ENCODE measurements around the gene MARF1.

Gene MARF1

DNA sequence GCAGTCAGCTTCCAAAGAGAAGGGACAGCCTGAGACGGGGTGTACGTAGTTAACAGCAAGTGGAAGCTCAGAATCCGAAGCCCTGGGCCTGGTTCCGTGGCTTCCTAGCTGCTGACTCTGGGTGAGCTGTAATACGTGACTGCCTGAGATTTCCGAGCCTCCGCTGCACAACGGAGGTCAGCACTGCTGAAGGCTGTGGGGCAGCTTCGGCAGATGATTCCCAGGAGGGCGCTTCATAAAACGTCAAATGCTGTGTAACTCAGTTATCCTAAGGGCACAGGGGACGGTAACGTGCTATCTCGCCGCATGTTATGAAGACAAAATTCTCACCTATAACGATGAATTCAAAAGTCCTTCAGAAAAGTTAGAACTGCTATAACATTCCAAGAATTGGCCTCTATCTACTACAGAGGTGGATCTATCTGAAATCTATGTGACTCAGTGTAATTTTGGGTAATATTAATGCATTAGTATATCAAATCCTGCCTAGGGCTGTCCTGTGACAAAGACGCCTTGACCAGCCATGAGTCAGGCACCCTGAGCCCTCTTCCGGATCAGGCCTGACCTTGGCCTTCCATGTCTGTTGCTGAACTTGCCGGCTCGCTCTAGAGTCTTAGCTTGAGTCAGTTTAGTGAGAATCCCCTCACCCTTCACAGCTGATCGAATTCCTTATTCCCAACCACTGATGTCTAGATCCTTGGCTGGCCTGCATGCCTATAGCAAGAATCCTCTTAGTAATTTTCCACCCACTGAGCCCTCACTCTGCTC is 43.5 kb downstream of the MARF1 start:
- Histone ChIP-seq H3K4me3 (ENCODE audit: extremely low read depth, insufficient read depth, low read length, poor library complexity, severe bottlenecking) (no peak overlapping the region), H3K4me1 (ENCODE audit: control insufficient read depth, insufficient read depth, low read length, poor library complexity, severe bottlenecking) (peaks cover 14% of the 10 kb centered on the region), H3K9me3 (ENCODE audit: control insufficient read depth, low read length) (no peaks in the 10 kb centered on the region), H3K27ac (ENCODE audit: low read depth, low read length, severe bottlenecking) (no peak overlapping the region), H3K36me3 (ENCODE audit: control insufficient read depth, insufficient read depth, low read length) (peaks cover 94% of the 10 kb centered on the region)
- 95 to 97% methylated on average over 20 of the region's 21 CpGs for WGBS, 2 experiments (ENCODE audit: insufficient coverage in 2 of 2)

DNA sequence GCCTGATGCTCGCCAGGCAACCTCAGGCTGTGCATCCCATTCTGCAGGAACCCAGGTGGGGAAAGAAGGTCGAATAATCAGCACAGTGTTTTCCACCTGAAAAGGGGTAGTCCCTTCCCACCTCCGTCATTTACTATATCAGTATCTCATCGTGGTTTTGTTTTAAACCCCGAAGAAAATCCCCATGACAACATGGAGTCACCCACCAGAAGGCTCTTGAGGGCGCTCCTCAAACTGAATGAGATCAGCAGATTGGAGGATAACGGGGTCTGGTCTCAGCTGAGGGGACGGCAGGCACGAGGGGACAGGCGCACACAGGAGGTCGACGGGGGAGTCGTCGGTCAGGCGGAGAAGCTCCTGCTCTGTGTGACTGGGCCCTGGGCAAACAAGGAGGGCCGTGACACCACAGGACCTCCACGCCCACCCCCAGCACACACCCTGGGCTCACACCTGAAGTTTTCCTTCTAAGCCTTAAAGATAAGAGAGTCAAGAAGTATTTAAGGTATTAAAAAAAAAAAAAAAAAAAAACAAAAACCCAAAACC is 44.2 kb downstream of the MARF1 start:
- Histone ChIP-seq H3K36me3 (ENCODE audit: control insufficient read depth, insufficient read depth, low read length) (peaks cover 94% of the 10 kb centered on the region), H3K27ac (ENCODE audit: low read depth, low read length, severe bottlenecking) (no peak overlapping the region), H3K4me1 (ENCODE audit: control insufficient read depth, insufficient read depth, low read length, poor library complexity, severe bottlenecking) (peaks cover 14% of the 10 kb centered on the region), H3K4me3 (ENCODE audit: extremely low read depth, insufficient read depth, low read length, poor library complexity, severe bottlenecking) (no peak overlapping the region), H3K9me3 (ENCODE audit: control insufficient read depth, low read length) (no peaks in the 10 kb centered on the region)
- WGBS, 2 experiments (ENCODE audit: insufficient coverage in 2 of 2): 97 to 98% methylated on average over 13 to 15 of the region's 17 CpGs

DNA sequence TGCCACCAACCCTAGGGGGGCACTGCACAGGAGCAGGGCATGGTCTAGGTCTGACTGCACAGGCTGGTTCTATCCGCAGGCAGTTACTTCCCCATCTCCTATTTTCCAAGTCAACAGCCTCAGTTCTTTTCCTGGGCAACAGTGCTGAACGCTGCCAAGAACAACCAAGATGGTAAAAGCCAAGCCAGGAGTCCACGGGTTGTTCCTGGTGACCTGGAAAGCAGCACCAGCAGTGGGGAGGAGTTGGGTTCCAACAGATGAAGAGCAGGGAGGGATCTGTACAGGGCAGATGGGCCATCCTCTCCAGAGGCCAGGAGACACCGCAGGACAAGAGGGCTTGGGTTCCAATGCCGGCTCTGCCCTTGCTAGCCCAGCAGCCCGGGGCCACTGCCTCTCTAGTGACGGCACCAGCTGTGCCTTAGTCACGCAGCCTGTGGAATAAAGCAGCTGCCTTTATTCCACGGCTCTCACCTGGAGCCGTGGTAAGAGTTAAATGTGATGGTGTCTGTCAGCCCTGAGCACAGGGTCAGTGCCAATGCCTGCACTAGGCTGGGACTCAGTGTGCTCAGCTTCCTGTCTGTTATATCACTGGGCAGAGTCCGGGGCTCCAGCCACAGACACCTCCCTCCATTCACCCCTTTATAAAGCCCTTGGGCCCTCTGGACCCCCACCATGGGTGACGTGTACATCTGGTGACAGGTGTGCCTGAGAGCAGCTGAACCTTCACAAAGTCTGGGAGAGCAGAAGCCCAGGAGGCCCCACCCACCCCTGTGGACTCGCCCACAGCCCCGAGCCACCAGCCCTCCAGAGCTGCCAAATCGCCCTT is 44.9 kb downstream of the MARF1 start:
- H3K27ac ChIP-seq (ENCODE audit: low read depth, low read length, severe bottlenecking): no peak overlapping the region
- H3K4me1 ChIP-seq (ENCODE audit: control insufficient read depth, insufficient read depth, low read length, poor library complexity, severe bottlenecking): peaks cover 20% of the 10 kb centered on the region
- H3K36me3 ChIP-seq (ENCODE audit: control insufficient read depth, insufficient read depth, low read length): peaks cover 88% of the 10 kb centered on the region
- 96 to 97% methylated on average over 10 to 14 of the region's 15 CpGs for WGBS, 2 experiments (ENCODE audit: insufficient coverage in 2 of 2)
- H3K4me3 ChIP-seq (ENCODE audit: extremely low read depth, insufficient read depth, low read length, poor library complexity, severe bottlenecking): no peak overlapping the region
- H3K9me3 ChIP-seq (ENCODE audit: control insufficient read depth, low read length): no peaks in the 10 kb centered on the region

DNA sequence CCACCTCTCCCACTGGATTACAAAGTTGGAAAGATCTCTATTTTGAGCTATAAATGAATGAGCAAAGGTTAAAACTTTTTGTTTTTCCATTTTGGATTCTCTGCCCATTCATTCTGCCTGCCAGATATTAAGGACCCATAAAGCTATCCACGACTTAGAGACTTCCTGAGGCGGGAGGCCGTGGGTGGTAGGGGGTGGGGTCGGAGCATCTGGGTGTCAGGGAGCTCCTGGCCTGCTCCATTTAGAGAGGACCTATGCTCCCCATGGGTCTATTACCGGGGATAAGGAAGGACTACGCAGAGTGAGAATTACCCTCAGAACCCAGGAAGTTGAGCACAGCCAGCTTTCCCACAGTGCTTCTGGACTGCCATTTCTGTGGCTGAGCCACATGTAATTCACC is 45.8 kb downstream of the MARF1 start:
- H3K4me1 ChIP-seq (ENCODE audit: control insufficient read depth, insufficient read depth, low read length, poor library complexity, severe bottlenecking): peaks cover 26% of the 10 kb centered on the region
- no peak overlapping the region for H3K4me3 ChIP-seq (ENCODE audit: extremely low read depth, insufficient read depth, low read length, poor library complexity, severe bottlenecking)
- no peak overlapping the region for H3K27ac ChIP-seq (ENCODE audit: low read depth, low read length, severe bottlenecking)
- WGBS, 2 experiments (ENCODE audit: insufficient coverage in 2 of 2): 94 to 97% methylated on average over 3 to 6 of the region's 6 CpGs
- peaks cover 82% of the 10 kb centered on the region for H3K36me3 ChIP-seq (ENCODE audit: control insufficient read depth, insufficient read depth, low read length)
- no peaks in the 10 kb centered on the region for H3K9me3 ChIP-seq (ENCODE audit: control insufficient read depth, low read length)

DNA sequence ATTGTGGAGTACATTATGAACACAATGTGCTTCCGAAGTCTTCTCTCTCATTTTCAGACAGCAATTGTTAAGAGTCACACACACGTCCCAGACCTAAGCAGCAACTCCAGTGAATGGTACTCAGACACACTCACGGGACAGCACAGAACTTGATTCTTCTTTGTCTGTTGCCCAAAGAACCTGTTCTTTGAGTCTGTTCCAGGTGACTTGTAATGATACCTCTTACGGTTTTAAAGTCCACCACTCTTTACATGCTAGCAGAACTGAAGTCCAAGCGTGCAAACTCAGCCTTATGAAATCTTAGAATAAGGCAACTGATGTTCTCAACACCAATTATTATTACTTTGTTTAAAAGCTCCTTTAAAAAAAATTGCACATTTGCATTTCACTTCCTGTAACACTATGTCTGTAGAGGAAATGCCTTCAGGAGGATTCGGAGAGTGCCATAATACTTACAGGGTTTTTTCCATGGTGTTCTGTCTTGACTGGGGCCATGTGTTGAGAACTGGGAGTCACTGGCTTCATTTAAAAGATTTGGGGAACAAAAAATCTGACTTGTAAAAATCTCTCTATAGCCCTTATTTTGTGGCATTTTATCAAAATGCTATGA is 48.1 kb downstream of the MARF1 start:
- peaks cover 59% of the 10 kb centered on the region for H3K36me3 ChIP-seq (ENCODE audit: control insufficient read depth, insufficient read depth, low read length)
- WGBS, 2 experiments (ENCODE audit: insufficient coverage in 2 of 2): 90 to 100% methylated on average over 4 of the region's 6 CpGs
- no peak overlapping the region for H3K4me3 ChIP-seq (ENCODE audit: extremely low read depth, insufficient read depth, low read length, poor library complexity, severe bottlenecking)
- H3K27ac ChIP-seq (ENCODE audit: low read depth, low read length, severe bottlenecking): no peak overlapping the region
- H3K9me3 ChIP-seq (ENCODE audit: control insufficient read depth, low read length): no peaks in the 10 kb centered on the region
- H3K4me1 ChIP-seq (ENCODE audit: control insufficient read depth, insufficient read depth, low read length, poor library complexity, severe bottlenecking): peaks cover 20% of the 10 kb centered on the region

DNA sequence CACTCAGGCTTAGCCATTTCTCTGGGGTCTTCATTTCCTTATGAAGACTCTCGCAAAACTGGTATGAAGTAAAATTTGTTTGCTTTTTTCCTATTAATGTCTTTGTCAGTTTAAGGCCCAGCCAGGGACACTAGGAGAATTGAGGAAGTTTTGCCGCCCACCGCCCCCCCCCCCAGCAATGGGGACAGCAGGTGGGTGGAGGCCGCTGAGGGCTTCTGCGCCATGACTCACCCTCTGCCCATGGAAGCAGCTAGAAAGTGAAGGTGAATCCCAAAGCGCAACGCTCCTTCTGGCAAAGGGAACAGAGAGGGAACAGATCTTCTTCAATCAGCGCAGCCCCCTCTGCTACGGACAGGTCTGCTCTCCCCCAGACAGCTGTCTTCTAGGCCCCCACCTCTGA is 49.7 kb downstream of the MARF1 start:
- H3K9me3 ChIP-seq (ENCODE audit: control insufficient read depth, low read length): peaks cover 9% of the 10 kb centered on the region
- H3K4me1 ChIP-seq (ENCODE audit: control insufficient read depth, insufficient read depth, low read length, poor library complexity, severe bottlenecking): peaks cover 18% of the 10 kb centered on the region
- WGBS, 2 experiments (ENCODE audit: insufficient coverage in 2 of 2): 88 to 100% methylated on average over 2 to 5 of the region's 9 CpGs
- H3K36me3 ChIP-seq (ENCODE audit: control insufficient read depth, insufficient read depth, low read length): peaks cover 64% of the 10 kb centered on the region
- H3K4me3 ChIP-seq (ENCODE audit: extremely low read depth, insufficient read depth, low read length, poor library complexity, severe bottlenecking): no peak overlapping the region
- H3K27ac ChIP-seq (ENCODE audit: low read depth, low read length, severe bottlenecking): no peak overlapping the region

DNA sequence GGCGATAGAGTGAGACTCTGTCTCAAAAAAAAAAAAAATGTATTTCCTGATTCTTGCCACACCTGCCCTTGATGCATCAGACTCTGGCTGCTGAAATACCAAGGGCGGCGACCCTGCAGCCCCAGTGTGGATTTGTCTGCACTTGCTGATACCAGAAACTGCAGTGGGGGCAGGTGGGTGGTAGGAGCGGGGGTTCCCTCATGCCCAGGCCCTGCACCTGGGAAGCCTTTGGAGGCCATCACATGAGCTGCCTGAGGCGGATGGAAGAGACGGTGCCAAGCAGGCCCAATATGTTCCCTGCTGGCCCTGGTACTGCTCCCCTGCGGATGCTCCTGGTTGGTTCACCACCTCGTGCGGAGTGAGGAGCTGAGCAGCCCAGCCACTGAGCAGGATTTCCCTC is 50.6 kb downstream of the MARF1 start:
- Histone ChIP-seq H3K36me3 (ENCODE audit: control insufficient read depth, insufficient read depth, low read length) (peaks cover 62% of the 10 kb centered on the region), H3K4me3 (ENCODE audit: extremely low read depth, insufficient read depth, low read length, poor library complexity, severe bottlenecking) (no peak overlapping the region), H3K27ac (ENCODE audit: low read depth, low read length, severe bottlenecking) (no peak overlapping the region), H3K4me1 (ENCODE audit: control insufficient read depth, insufficient read depth, low read length, poor library complexity, severe bottlenecking) (peaks cover 18% of the 10 kb centered on the region), H3K9me3 (ENCODE audit: control insufficient read depth, low read length) (peaks cover 14% of the 10 kb centered on the region)
- 91 to 98% methylated on average over 6 to 9 of the region's 9 CpGs for WGBS, 2 experiments (ENCODE audit: insufficient coverage in 2 of 2)

DNA sequence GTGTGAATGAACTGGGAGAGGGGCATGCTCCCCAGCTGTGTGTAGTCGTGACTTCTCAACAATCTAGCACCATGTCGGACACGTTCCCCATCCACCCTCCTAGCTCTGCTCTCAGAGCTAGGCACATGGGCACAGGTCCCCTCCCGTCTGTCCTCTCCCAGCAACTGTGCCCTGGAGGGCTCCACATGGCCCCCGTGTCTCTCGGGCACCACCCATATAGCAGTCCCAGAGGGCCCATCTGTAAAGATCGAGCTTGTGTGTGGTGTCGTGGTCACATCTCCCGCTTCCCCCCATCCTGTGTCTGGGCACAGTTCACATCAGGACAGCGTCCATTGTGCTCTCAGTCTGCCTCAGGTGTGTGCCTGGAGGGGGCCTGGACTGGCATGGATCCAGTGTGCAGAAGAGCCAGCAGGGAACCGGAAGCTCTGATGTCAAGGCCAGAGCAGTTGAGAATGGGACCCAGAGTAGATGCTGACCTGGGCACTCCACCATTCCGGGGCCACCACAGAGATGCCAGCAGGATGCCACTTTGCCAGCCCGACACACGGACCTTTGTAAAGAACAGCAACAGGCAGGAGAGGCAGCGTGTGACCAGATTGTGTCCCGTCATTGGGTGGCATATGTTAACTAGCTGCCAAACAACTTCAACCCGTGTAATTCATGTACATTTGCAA is 55.7 kb downstream of the MARF1 start:
- H3K36me3 ChIP-seq (ENCODE audit: control insufficient read depth, insufficient read depth, low read length): peaks cover 69% of the 10 kb centered on the region
- H3K9me3 ChIP-seq (ENCODE audit: control insufficient read depth, low read length): peaks cover 36% of the 10 kb centered on the region
- H3K27ac ChIP-seq (ENCODE audit: low read depth, low read length, severe bottlenecking): no peak overlapping the region
- WGBS, 2 experiments (ENCODE audit: insufficient coverage in 2 of 2): 94 to 96% methylated on average over 17 of the region's 17 CpGs
- H3K4me3 ChIP-seq (ENCODE audit: extremely low read depth, insufficient read depth, low read length, poor library complexity, severe bottlenecking): no peak overlapping the region
- peaks cover under 1% of the 10 kb centered on the region for H3K4me1 ChIP-seq (ENCODE audit: control insufficient read depth, insufficient read depth, low read length, poor library complexity, severe bottlenecking)

DNA sequence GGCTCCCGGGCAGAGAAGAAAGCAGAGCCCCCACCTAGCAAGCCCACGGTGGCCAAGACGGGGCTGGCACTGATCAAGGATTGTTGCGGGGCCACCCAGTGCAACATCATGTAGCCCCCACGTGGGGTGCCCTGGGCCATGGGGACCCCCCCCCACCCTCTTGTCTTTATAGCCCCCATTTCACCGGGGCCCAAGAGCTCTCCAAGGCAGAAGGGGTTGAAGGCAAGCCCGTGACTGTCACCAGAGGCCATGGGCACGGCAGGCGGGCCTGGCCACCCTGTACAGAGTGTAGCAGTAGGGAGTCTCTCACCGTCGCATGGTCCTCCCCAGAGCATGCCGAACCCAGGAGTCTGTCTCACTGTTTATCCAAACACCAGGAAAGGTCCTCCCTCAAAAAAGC is 56.2 kb downstream of the MARF1 start:
- peaks cover 36% of the 10 kb centered on the region for H3K9me3 ChIP-seq (ENCODE audit: control insufficient read depth, low read length)
- no peaks in the 10 kb centered on the region for H3K4me1 ChIP-seq (ENCODE audit: control insufficient read depth, insufficient read depth, low read length, poor library complexity, severe bottlenecking)
- H3K4me3 ChIP-seq (ENCODE audit: extremely low read depth, insufficient read depth, low read length, poor library complexity, severe bottlenecking): no peak overlapping the region
- H3K36me3 ChIP-seq (ENCODE audit: control insufficient read depth, insufficient read depth, low read length): peaks cover 73% of the 10 kb centered on the region
- WGBS, 2 experiments (ENCODE audit: insufficient coverage in 2 of 2): 98 to 100% methylated on average over 2 to 6 of the region's 12 CpGs
- H3K27ac ChIP-seq (ENCODE audit: low read depth, low read length, severe bottlenecking): no peak overlapping the region

DNA sequence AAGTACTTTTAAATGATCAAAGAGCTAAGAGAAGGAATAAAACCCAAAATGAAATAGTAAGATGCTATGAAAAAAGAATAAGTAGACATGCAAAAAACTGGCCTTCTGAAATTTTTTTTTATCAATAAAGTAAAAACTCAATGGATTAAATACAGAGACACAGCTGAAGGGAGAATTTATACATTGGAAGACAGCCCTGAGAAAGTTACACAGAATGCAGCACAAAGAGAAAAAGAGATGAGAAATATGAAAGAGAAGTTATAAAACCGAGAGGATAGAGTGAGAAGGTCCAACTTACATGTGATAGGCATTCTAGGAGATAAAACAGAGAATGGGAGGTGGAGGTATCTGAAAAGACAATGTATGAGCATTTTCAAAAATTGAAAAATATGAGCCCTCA is 57.0 kb downstream of the MARF1 start:
- Histone ChIP-seq H3K27ac (ENCODE audit: low read depth, low read length, severe bottlenecking) (no peak overlapping the region), H3K4me3 (ENCODE audit: extremely low read depth, insufficient read depth, low read length, poor library complexity, severe bottlenecking) (no peak overlapping the region), H3K36me3 (ENCODE audit: control insufficient read depth, insufficient read depth, low read length) (peaks cover 78% of the 10 kb centered on the region), H3K4me1 (ENCODE audit: control insufficient read depth, insufficient read depth, low read length, poor library complexity, severe bottlenecking) (no peaks in the 10 kb centered on the region), H3K9me3 (ENCODE audit: control insufficient read depth, low read length) (peaks cover 36% of the 10 kb centered on the region)
- 88 to 100% methylated on average over 1 of the region's 1 CpG for WGBS, 2 experiments (ENCODE audit: insufficient coverage in 2 of 2)
